GM12878 (cell line): ENCODE measurements around the gene EME2. TPM values are rescaled to one million over a fixed set of nuclear protein-coding genes. Genes with fewer than 3 reads are reported as not detected.

Source experiments
- CHD2 ChIP-seq: IDR thresholded peaks from 2 replicates; pipeline ENCODE4 v1.6.1; 2011; ENCODE audit warnings: low read depth, low read length, improper control_type of control experiment, borderline replicate concordance
- DPF2 ChIP-seq: fragments of 450-650 bp; IDR thresholded peaks from 2 replicates; pipeline ENCODE4 v1.6.1; 2017; ENCODE audit warnings: mild to moderate bottlenecking
- EGR1 ChIP-seq, 2 experiments: IDR thresholded peaks; 1 replicate in 1 of 2; 2 replicates in 1 of 2; pipeline ENCODE4 v1.6.1; 2011 to 2012; ENCODE audit warnings: low read depth in 2 of 2, low read length in 2 of 2, borderline replicate concordance in 1 of 2, mild to moderate bottlenecking in 1 of 2, moderate library complexity in 1 of 2
- LARP7 ChIP-seq: fragments of 450-650 bp; IDR thresholded peaks from 2 replicates; pipeline ENCODE4 v1.6.1; 2017; ENCODE audit warnings: mild to moderate bottlenecking
- NR2C2 ChIP-seq: IDR thresholded peaks from 2 replicates; pipeline ENCODE4 v1.6.1; 2011; ENCODE audit warnings: borderline replicate concordance, low read depth; ENCODE audit not compliant: control insufficient read depth, insufficient read length
- NR2F1 ChIP-seq: fragments of 450-650 bp; conservative IDR thresholded peaks from 2 replicates; pipeline ENCODE4 v1.6.1; 2017; ENCODE audit warnings: mild to moderate bottlenecking
- ZBED1 ChIP-seq: IDR thresholded peaks from 2 replicates; pipeline ENCODE4 v1.6.1; 2016; ENCODE audit warnings: borderline replicate concordance
- ZNF622 ChIP-seq: fragments of 450-650 bp; IDR thresholded peaks from 2 replicates; pipeline ENCODE4 v1.6.1; 2017; ENCODE audit warnings: mild to moderate bottlenecking, inconsistent platforms
- polyA plus RNA-seq, 11 experiments: library from polyadenylated mRNA; depleted of rRNA in 4 of 11; unstranded in 6 of 11; stranded (reverse) in 5 of 11; fragments of >200 nt; fragmentation: Nextera tagmentation in 4 of 11; fragmentation: Illumina TruSeq in 1 of 11; extraction: Ambion mirVana in 4 of 11; extraction: Trizol in 1 of 11; gene quantifications; 1 replicate in 1 of 11; 2 replicates in 10 of 11; pipeline versions ENCODE4 v1.2.1 to v1.2.3, GENCODE V29; 2011 to 2016; ENCODE audit warnings: inconsistent platforms in 2 of 11, missing spikeins in 2 of 11, low read depth in 1 of 11
- total RNA-seq, 4 experiments: library from RNA; depleted of rRNA in 3 of 4; stranded (reverse); fragments of >200 nt in 3 of 4; fragmentation: Illumina TruSeq in 1 of 4; extraction: Trizol in 1 of 4; gene quantifications; 2 replicates each; pipeline versions ENCODE4 v1.2.1 to v1.2.3, GENCODE V29; 2013 to 2021
- TF ChIP-seq, protein P1 (sequence below): fragments of 450-650 bp; IDR thresholded peaks from 2 replicates; pipeline ENCODE4 v1.6.1; 2016; ENCODE audit warnings: mild to moderate bottlenecking, moderate library complexity, borderline replicate concordance
- TF ChIP-seq, protein P2 (sequence below): fragments of 450-650 bp; IDR thresholded peaks from 2 replicates; pipeline ENCODE4 v1.6.1; 2016; ENCODE audit warnings: mild to moderate bottlenecking
- TF ChIP-seq, protein P3 (sequence below): fragments of 450-650 bp; IDR thresholded peaks from 2 replicates; pipeline ENCODE4 v1.6.1; 2017; ENCODE audit warnings: mild to moderate bottlenecking, moderate library complexity

Gene EME2
- total and polyA plus RNA-seq, 10 of the 15 experiments (the other 5 are each of a cell fraction or from before 2014, with no cell fraction given): 0.29 to 16.9 (median 4.1) TPM

DNA sequence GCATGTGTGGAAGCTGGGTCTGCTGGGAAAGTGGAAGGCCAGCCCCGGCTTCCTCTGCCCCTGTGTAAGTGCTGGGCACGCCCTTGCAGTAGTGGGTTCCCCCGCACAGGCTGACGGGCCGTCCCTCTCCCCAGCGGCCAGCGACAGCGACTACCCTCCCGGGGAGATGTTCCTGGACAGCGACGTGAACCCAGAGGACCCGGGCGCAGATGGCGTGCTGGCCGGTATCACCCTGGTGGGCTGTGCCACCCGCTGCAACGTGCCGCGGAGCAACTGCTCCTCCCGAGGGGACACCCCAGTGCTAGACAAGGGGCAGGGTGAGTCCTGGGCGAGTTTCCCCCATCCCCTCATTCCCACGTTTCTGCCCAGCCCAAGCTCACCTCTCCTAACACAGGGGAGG, 6.8 kb upstream of the EME2 start (continued):
- TF ChIP-seq, protein P1, sequence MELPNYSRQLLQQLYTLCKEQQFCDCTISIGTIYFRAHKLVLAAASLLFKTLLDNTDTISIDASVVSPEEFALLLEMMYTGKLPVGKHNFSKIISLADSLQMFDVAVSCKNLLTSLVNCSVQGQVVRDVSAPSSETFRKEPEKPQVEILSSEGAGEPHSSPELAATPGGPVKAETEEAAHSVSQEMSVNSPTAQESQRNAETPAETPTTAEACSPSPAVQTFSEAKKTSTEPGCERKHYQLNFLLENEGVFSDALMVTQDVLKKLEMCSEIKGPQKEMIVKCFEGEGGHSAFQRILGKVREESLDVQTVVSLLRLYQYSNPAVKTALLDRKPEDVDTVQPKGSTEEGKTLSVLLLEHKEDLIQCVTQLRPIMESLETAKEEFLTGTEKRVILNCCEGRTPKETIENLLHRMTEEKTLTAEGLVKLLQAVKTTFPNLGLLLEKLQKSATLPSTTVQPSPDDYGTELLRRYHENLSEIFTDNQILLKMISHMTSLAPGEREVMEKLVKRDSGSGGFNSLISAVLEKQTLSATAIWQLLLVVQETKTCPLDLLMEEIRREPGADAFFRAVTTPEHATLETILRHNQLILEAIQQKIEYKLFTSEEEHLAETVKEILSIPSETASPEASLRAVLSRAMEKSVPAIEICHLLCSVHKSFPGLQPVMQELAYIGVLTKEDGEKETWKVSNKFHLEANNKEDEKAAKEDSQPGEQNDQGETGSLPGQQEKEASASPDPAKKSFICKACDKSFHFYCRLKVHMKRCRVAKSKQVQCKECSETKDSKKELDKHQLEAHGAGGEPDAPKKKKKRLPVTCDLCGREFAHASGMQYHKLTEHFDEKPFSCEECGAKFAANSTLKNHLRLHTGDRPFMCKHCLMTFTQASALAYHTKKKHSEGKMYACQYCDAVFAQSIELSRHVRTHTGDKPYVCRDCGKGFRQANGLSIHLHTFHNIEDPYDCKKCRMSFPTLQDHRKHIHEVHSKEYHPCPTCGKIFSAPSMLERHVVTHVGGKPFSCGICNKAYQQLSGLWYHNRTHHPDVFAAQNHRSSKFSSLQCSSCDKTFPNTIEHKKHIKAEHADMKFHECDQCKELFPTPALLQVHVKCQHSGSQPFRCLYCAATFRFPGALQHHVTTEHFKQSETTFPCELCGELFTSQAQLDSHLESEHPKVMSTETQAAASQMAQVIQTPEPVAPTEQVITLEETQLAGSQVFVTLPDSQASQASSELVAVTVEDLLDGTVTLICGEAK: no peak
- TF ChIP-seq DPF2 (no peak), NR2C2 (no peak), ZBED1 (no peak), EGR1 (IDR thresholded peaks at IDR 0.05; ENCODE audit: borderline replicate concordance in 1 of 2, low read depth in 2 of 2, low read length in 2 of 2) (no peak), CHD2 (no peak), NR2F1 (no peak), ZNF622 (no peak), LARP7 (no peak)
- TF ChIP-seq, protein P2, sequence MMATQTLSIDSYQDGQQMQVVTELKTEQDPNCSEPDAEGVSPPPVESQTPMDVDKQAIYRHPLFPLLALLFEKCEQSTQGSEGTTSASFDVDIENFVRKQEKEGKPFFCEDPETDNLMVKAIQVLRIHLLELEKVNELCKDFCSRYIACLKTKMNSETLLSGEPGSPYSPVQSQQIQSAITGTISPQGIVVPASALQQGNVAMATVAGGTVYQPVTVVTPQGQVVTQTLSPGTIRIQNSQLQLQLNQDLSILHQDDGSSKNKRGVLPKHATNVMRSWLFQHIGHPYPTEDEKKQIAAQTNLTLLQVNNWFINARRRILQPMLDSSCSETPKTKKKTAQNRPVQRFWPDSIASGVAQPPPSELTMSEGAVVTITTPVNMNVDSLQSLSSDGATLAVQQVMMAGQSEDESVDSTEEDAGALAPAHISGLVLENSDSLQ: no peak
- TF ChIP-seq, protein P3, sequence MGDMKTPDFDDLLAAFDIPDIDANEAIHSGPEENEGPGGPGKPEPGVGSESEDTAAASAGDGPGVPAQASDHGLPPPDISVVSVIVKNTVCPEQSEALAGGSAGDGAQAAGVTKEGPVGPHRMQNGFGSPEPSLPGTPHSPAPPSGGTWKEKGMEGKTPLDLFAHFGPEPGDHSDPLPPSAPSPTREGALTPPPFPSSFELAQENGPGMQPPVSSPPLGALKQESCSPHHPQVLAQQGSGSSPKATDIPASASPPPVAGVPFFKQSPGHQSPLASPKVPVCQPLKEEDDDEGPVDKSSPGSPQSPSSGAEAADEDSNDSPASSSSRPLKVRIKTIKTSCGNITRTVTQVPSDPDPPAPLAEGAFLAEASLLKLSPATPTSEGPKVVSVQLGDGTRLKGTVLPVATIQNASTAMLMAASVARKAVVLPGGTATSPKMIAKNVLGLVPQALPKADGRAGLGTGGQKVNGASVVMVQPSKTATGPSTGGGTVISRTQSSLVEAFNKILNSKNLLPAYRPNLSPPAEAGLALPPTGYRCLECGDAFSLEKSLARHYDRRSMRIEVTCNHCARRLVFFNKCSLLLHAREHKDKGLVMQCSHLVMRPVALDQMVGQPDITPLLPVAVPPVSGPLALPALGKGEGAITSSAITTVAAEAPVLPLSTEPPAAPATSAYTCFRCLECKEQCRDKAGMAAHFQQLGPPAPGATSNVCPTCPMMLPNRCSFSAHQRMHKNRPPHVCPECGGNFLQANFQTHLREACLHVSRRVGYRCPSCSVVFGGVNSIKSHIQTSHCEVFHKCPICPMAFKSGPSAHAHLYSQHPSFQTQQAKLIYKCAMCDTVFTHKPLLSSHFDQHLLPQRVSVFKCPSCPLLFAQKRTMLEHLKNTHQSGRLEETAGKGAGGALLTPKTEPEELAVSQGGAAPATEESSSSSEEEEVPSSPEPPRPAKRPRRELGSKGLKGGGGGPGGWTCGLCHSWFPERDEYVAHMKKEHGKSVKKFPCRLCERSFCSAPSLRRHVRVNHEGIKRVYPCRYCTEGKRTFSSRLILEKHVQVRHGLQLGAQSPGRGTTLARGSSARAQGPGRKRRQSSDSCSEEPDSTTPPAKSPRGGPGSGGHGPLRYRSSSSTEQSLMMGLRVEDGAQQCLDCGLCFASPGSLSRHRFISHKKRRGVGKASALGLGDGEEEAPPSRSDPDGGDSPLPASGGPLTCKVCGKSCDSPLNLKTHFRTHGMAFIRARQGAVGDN: no peak
